AG09319 (cell line): ENCODE data around the gene TSPEAR.

Source experiments
- DNase-seq: peaks from one replicate; pipeline ENCODE4 v3.0.0-alpha.2; 2010; ENCODE audit warnings: low read depth; ENCODE audit errors: extremely low read depth
- CTCF ChIP-seq: IDR thresholded peaks from 2 replicates; pipeline ENCODE4 v1.5.1; 2011; ENCODE audit warnings: low read depth, mild to moderate bottlenecking, inconsistent platforms, low read length, moderate library complexity

Gene TSPEAR

GRCh38 chr21:44738621-44739020 lies 27.2 kb upstream of the TSPEAR start:
- TF ChIP-seq CTCF = no peak
- DNase-seq = no peak

GRCh38 chr21:44737706-44738354 lies 26.5 kb upstream of the TSPEAR start:
- no peak for DNase-seq
- TF ChIP-seq CTCF = no peak

- no peak for TF ChIP-seq CTCF
- DNase-seq = no peak
Measured at GRCh38 chr21:44736291-44737004, 25.1 kb upstream of the TSPEAR start.

GRCh38 chr21:44735821-44736220 lies 24.4 kb upstream of the TSPEAR start:
- no peak for TF ChIP-seq CTCF
- DNase-seq = no peak

- TF ChIP-seq CTCF = no peak
- DNase-seq = no peak
Measured at GRCh38 chr21:44734841-44735240, 23.5 kb upstream of the TSPEAR start.

GRCh38 chr21:44734026-44734745 lies 22.8 kb upstream of the TSPEAR start:
- TF ChIP-seq CTCF = no peak
- DNase-seq = no peak

GRCh38 chr21:44732956-44733355 lies 21.6 kb upstream of the TSPEAR start:
- DNase-seq = no peak
- no peak for TF ChIP-seq CTCF
